ENCODE measurements around the gene SLC16A10. TPM values are rescaled to one million over a fixed set of nuclear protein-coding genes. Genes with fewer than 3 reads are reported as not detected.

The SLC16A10 gene
- total and polyA plus RNA-seq, 2 of the 13 experiments (the other 11 are each of a cell fraction or from before 2014, with no cell fraction given) = 8.2 to 20.1 TPM

- TF ChIP-seq CEBPZ (IDR thresholded peaks at IDR 0.05; ENCODE audit: low read length) (no peak), ZNF501 (CRISPR knock-in tag; IDR thresholded peaks at IDR 0.05) (peak; percentile 98), ZC3H4 (CRISPR knock-in tag; IDR thresholded peaks at IDR 0.05; ENCODE audit: borderline replicate concordance) (peak; percentile 47; the same call in 1 of the 2 replicates), ZNF414 (CRISPR knock-in tag; IDR thresholded peaks at IDR 0.05) (peak; percentile 86; the same call in 1 of the 2 replicates), KAT2B (IDR thresholded peaks at IDR 0.05; ENCODE audit: borderline replicate concordance, low read depth, low read length) (no peak), ZNF562 (CRISPR knock-in tag; IDR thresholded peaks at IDR 0.05; ENCODE audit: borderline replicate concordance) (no peak), MNT (IDR thresholded peaks at IDR 0.05) (peak; percentile 92), STAT6 (CRISPR knock-in tag; IDR thresholded peaks at IDR 0.05; ENCODE audit: borderline replicate concordance) (peak; percentile 96; the same call in 1 of the 2 replicates), REPIN1 (CRISPR knock-in tag; IDR thresholded peaks at IDR 0.05; ENCODE audit: borderline replicate concordance, low read depth) (peak; percentile 90), ZNF280B (CRISPR knock-in tag; IDR thresholded peaks at IDR 0.05; ENCODE audit: borderline replicate concordance) (peak; percentile 84; the same call in 1 of the 2 replicates), ZNF496 (CRISPR knock-in tag; IDR thresholded peaks at IDR 0.05; ENCODE audit: insufficient replicate concordance) (no peak)
These were observed 172.0 kb downstream of the SLC16A10 start (continued) for GRCh38 chr6:111259089-111259831.
